ENCODE measurements around the gene DEFB110.

Gene DEFB110

GRCh38 chr6:49979584-49979983 lies 42.2 kb downstream of the DEFB110 start:
- Histone ChIP-seq H3K4me1 (ENCODE audit: control insufficient read depth in 1 of 2, insufficient read depth in 1 of 2, low read depth in 1 of 2, low read length in 1 of 2) (no peaks in the 10 kb centered on the region), H3K4me3 (ENCODE audit: low read depth in 1 of 2, low read length in 1 of 2) (no peak overlapping the region), H3K36me3 (no peaks in the 10 kb centered on the region), H3K27ac (no peak overlapping the region), H3K9me3 (no peaks in the 10 kb centered on the region), H3K27me3 (no peaks in the 10 kb centered on the region)
- TF ChIP-seq, protein P1, sequence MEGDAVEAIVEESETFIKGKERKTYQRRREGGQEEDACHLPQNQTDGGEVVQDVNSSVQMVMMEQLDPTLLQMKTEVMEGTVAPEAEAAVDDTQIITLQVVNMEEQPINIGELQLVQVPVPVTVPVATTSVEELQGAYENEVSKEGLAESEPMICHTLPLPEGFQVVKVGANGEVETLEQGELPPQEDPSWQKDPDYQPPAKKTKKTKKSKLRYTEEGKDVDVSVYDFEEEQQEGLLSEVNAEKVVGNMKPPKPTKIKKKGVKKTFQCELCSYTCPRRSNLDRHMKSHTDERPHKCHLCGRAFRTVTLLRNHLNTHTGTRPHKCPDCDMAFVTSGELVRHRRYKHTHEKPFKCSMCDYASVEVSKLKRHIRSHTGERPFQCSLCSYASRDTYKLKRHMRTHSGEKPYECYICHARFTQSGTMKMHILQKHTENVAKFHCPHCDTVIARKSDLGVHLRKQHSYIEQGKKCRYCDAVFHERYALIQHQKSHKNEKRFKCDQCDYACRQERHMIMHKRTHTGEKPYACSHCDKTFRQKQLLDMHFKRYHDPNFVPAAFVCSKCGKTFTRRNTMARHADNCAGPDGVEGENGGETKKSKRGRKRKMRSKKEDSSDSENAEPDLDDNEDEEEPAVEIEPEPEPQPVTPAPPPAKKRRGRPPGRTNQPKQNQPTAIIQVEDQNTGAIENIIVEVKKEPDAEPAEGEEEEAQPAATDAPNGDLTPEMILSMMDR (IDR thresholded peaks at IDR 0.05), result no peak

DNA sequence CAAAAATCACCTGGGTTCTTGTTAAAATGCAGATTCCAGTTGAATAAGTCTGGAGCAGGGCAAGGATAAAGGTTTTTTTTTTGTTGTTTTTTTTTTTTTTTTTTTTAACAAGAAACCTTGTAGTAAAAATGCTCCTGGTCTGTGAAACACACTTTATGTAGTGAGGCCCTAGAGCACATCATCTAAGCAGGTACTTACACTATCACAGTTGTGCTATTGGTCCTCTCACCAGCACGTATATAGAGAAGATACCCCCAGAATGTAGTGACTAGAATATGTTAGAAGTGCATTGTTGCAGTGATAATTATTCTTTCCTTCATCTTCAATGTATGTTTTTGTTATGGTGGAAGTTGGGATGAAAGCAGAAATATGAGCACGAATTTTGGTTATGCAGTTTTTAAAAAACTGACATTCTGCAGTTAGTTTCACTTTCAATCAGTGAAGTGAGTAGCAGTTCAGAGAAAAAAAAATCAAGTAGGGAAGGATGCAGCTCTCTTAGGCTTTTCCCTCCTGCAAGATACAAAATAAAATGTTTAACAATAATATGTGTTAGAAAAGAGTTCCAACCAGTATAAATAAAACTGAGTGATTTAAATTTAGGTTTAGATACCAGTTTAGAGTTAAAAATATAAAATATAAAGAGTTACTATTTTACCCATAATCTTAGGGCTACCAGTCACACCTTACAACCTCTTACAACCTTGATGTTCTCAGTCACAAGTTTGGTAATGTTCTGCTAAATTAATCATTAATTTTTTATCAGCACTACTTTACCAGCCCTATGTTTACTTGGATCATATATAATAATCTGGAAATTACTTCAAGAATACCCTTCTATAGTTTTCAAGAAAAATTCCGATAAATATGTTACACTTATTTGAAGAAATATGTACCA lies 43.2 kb downstream of the DEFB110 start:
- TF ChIP-seq, protein P1 (IDR thresholded peaks at IDR 0.05), result no peak
- no peaks in the 10 kb centered on the region for H3K36me3 ChIP-seq
- H3K4me1 ChIP-seq (ENCODE audit: control insufficient read depth in 1 of 2, insufficient read depth in 1 of 2, low read depth in 1 of 2, low read length in 1 of 2), result no peaks in the 10 kb centered on the region
- H3K4me3 ChIP-seq (ENCODE audit: low read depth in 1 of 2, low read length in 1 of 2), result no peak overlapping the region
- no peaks in the 10 kb centered on the region for H3K9me3 ChIP-seq
- H3K27ac ChIP-seq, result no peak overlapping the region
- H3K27me3 ChIP-seq, result no peaks in the 10 kb centered on the region

DNA sequence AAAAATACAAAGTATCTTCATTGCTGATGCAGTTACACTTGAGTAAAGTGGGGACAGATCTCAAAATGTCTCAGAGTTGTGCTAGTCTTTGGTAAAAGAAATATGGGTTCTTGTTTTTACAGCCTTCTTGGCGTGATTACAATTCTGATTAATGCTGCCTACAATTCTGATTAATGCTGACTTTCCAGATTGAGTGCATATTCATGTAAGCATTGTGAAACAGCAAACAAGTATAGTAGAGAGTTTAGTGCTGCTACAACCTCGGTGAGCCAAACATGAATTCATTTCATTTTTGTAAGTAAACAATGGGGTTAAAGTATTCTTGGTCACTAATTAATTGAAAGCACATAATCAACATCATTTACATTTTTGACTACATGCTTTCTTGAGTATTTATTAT lies 52.2 kb downstream of the DEFB110 start, which contains the start of gene DEFB113:
DEFB113 (minus strand) TSS at position 21 of the 400 bp plus-strand sequence; CDS start at position 21, 0 bp downstream.
- Histone ChIP-seq H3K36me3 (no peaks in the 10 kb centered on the region), H3K9me3 (no peaks in the 10 kb centered on the region), H3K4me1 (ENCODE audit: control insufficient read depth in 1 of 2, insufficient read depth in 1 of 2, low read depth in 1 of 2, low read length in 1 of 2) (no peaks in the 10 kb centered on the region), H3K27ac (no peak within 1 kb of the TSS), H3K4me3 (ENCODE audit: low read depth in 1 of 2, low read length in 1 of 2) (no peak within 1 kb of the TSS), H3K27me3 (no peaks in the 10 kb centered on the region)
- TF ChIP-seq, protein P1 (IDR thresholded peaks at IDR 0.05), result no peak

All from neutrophil (primary cell).